COLO829 (cell line): ENCODE results near the gene SLC10A3.
A peak's percentile ranks its signal among the peaks of the same experiment; 100 is the strongest.
"Not testable (repeated sequence)": the region's sequence is repeated elsewhere in the genome, so short reads cannot be mapped to it uniquely, and the experiment has no call there.

Source experiments
- DNase-seq: peaks from one replicate; pipeline ENCODE4 v3.0.0; 2012; ENCODE audit warnings: low spot score

Gene SLC10A3

GRCh38 chrX:154508384-154508745 lies 17.9 kb upstream of the SLC10A3 start:
- no peak for DNase-seq

GRCh38 chrX:154507673-154508383 lies 17.4 kb upstream of the SLC10A3 start:
- no peak for DNase-seq

- DNase-seq: no peak
These were observed 16.3 kb upstream of the SLC10A3 start for GRCh38 chrX:154506483-154507332.

DNA sequence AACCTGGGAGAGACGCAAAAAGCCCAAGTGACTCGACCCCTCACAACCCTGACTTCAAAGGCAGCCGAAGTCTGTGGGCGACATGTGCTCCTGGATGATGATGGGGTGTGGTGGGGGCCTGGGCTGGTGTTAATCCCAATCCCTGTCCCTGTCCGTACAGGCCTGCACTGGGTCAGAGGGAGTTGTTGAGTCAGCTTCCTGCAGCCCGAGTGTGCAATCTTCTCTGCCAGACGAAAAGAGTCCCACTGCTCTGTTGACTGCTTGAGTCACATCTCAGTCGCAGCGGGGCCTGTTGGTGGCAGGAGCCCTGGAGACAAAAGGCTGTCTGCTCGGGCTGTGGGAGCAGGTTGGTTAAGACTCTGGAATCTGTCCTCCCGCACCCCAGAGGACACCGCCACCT lies 15.3 kb upstream of the SLC10A3 start:
- DNase-seq: no peak

DNA sequence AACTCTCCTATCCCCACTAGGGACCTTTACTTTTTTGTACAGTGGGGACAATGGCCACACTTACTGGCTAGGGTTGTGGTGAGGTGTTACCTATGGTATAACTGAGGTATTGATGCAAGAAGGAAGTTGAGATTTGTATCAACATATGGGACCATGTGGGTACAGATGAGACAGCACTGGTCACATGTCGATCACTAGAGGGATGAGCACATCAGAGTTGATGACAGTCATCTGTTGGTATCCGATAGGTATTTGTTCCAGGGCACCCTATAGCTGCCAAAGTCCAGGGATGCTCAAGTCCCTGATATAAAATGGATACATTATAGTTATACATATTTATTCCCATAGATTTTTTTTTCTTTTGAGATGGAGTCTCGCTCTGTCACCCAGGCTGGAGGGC lies 12.6 kb upstream of the SLC10A3 start:
- no peak for DNase-seq

DNA sequence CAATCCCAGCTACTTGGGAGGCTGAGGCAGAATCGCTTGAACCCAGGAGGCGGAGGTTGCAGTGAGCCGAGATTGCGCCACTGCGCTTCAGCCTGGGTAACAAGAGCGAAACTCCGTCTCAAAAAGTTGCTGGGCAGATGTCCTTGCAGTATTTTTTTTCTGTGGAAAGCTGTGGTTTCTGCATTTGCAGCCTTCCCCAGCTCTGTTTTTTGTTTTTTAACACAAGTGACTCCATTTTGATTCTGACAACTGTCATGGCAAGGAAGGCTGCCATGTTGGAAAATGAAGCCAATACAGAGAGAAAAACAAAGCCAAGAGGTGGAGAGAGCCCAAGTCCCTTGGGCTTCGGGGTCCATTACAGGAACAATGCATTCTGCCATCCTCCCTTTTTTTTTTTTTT lies 11.7 kb upstream of the SLC10A3 start:
- DNase-seq: no peak

DNA sequence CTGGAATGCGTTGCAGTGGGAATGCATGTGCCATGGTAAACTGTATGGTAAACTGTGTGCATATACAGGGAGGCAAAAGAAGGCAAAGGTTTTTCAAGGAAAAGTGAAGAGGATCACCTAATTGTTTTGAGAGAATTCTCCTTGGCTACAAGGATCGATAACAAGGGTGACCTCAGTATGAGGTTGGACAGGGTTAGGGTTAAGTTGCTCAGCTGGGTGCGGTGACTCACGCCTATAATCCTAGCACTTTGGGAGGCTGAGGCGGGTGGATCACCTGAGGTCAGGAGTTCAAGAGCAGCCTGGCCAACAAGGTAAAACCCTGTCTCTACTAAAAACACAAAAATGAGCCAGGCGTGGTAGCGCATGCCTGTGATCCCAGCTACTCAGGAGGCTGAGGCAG lies 11.0 kb upstream of the SLC10A3 start:
- not testable (repeated sequence) for DNase-seq

GRCh38 chrX:154496591-154497137 lies 6.2 kb upstream of the SLC10A3 start:
- DNase-seq: not testable (repeated sequence)

DNA sequence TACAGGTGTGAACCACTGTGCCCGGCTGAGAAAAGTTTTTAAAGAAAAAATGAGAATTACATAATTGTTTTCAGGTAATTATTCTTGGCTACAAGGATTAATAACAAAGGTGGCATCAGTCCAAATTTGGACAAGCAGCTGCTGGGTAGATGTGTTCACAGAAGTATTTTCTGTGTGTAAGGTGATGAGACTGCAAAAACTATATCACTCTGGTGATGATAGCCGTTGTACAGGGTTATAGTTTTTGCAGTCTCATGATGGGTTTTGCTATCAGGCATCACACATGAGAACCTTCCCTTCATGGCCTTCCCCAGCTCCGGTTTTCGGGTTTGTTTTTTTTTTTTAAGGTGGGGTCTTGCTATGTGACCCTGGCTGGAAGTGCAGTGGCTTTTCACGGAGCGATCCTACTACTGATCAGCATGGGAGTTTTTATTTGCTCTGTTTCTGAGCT lies 5.1 kb upstream of the SLC10A3 start:
- DNase-seq: no peak

GRCh38 chrX:154494715-154495114 lies 4.3 kb upstream of the SLC10A3 start:
- DNase-seq: no peak

DNA sequence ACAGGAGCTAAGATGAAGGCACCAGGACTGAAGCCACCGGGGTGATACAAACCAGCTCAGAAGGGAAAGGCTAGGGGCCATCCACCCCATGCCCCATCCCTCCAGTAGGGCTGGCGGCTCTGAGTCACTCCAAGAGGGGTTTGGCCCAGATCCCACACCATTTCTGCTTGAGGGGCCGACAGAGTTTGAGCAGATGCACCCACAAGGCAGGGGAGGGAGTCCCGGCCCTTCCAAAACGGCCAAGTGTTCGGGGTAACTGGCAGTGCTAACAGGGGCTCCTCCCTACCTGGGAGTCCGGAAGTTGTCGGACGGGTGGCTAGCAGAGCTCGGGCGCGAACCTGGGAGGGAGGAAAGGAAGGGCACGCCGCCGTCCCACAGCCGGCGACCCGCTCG lies 412 bp downstream of the SLC10A3 start:
- DNase-seq: no peak

GRCh38 chrX:154489182-154489581 lies 1.2 kb downstream of the SLC10A3 start:
- DNase-seq: no peak

GRCh38 chrX:154488336-154489075 lies 1.9 kb downstream of the SLC10A3 start:
- no peak for DNase-seq

DNA sequence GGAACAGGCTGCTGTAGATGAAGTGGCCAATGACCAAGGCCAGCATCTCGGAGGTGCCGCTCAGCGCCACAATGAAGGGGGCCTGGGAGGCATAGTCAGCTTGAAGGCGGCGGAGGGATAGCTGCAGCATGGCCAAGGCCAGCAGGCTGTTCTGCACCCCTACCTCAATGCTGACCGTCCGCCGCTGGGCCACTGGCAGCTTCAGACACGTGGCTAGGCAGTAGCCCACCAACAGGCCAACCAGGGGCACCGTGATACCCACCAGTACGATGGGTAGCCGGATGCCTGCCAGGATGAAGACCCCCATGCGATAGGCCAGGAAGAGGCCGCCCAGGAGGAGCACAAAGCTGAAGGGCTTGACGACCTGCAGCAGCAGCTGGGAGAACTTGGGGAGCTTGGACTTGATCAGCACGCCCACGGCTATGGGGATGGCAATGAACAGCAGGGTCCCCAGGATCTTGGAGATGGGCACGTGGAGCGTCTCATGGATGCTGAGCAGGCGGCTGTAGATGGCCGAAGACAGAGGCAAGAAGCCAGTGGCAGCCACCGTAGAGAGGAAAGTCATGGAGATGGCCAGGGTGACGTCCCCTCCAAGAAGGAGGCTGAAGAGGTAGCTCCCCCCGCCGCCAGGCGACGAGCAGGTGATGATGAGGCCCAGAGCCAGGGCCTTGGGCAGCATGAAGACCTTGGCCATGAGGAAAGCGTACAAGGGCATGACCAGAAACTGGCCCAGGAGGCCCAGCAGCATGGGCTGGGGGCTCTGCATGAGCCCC lies 2.7 kb downstream of the SLC10A3 start:
- DNase-seq: no peak

DNA sequence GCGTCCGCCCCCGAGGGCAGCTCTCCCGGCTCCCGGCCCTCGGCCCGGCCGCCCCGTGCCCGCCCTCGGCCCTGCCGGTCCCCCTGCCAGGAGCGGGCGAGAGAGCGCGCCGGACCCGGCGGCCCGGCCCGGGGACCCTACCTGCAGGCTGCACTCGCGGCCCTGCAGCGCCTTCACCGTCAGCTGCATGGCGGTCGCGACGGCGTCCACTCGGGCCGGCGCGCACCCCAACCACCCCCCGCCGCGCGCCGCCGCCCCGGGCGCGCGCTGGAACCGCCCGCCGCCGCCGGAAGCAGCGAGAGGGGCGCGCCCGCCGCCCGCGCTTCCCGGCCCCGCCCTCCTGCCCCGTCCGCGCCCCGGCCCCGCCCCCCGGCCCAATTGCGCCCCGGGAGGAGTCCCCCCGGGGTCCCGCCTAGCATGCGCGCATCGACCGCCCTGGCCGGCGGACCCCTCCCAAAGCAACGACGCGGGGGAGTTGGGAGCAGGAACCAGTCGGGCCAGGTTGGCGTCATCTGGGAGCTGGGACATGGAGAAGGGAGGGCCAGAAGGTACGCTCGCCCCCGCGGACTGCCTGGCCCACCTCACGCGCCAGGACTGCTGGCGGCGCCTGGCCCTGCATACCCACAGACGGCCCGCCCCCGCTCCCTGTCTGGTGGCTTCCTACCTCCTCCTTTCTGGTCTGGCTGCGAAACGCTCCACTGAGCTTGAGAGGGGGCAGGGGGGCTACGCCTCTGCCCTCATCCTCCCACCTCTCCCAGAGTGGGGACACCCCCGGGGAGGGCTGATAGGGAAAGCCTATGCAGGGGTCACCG lies 3.8 kb downstream of the SLC10A3 start, which contains the start of gene UBL4A:
UBL4A (minus strand) TSS at position 220 of the 812 bp plus-strand sequence; CDS start at position 189, 31 bp downstream.
- peak; percentile 7 for DNase-seq

DNA sequence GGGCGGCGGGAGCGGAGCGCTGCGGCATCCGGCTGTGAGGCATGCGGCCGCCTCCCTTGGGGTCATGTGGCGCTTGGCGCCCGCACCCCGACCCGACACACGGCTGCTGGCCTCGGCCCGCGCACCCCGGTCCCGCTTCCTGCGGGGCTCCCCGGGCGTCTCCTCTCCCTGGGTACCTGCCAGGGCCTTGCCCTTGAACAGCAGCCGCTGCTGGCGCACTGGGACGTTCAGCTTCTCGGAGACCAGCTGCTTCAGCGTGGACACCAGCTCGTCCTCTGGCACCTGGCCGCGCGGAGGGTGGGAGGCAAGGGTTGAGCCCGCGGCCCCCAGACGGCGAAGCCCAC lies 4.4 kb downstream of the SLC10A3 start:
- no peak for DNase-seq

GRCh38 chrX:154485150-154486051 lies 5.0 kb downstream of the SLC10A3 start:
- DNase-seq: no peak

DNA sequence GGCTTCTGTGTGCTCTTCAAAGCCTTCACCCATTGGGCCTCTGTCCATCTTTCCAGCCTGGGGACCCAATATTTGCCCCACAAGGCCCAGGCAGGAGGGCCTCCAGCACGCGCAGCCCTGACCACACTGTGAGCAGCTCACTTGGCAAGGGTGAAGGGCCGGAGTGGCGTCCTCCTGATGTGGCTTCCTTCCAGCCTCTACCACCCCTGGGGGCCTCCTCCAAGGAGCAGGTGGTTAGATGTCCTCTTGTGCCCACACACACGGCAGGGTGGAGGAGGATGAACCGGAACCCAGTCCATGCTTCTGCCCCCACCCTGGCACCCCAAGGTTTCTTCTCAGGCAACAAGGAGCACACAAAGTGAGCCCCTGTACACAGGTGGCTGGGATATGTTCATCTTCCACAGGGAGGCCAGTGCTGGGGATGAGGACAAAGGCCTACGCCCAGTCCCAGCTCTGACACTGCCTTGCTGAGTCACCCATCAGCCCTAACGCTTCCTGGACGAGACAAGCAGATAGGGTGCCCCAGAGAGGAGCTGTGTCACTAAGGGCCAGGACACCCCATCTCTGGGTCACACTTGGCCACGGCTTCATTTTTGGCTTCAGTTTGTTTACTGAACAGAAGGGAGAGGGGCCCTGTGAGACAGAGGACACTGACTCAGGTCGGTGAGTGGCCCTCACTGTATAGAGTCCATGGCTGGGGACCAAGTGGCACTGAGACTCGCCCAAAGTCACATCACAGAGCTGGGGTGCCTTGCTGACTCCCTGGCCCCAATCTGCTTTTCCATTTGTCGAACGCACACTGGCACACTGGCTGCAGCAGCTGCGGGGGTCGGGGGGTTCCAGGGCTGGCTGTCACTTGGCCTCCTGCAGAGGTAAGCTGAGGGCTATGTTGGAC lies 5.9 kb downstream of the SLC10A3 start:
- DNase-seq: no peak

- DNase-seq: no peak
These were observed 7.1 kb downstream of the SLC10A3 start for GRCh38 chrX:154483325-154483724.
